ENCODE data around the gene PLCXD3. TPM values are rescaled to one million over a fixed set of nuclear protein-coding genes. Genes with fewer than 3 reads are reported as not detected.

PLCXD3 gene
- total and polyA plus RNA-seq, 2 donors: 0.05 to 0.37 TPM

GRCh38 chr5:41459557-41459956, 50.8 kb downstream of the PLCXD3 start:
- Histone ChIP-seq H3K4me3 (ENCODE audit: low read length in 2 of 2) (no peak overlapping the region), H3K27me3 (ENCODE audit: control insufficient read depth in 2 of 2, insufficient read depth in 1 of 2, low read length in 1 of 2) (no peaks in the 10 kb centered on the region), H3K36me3 (ENCODE audit: control insufficient read depth in 2 of 2, insufficient read depth in 2 of 2, low read length in 1 of 2) (no peaks in the 10 kb centered on the region), H3K4me1 (ENCODE audit: control insufficient read depth in 2 of 2, insufficient read depth in 2 of 2, low read length in 2 of 2) (no peaks in the 10 kb centered on the region), H3K9me3 (ENCODE audit: control insufficient read depth in 2 of 2, insufficient read depth in 1 of 2, low read length in 1 of 2) (no peaks in the 10 kb centered on the region), H3K27ac (ENCODE audit: low read depth in 1 of 2, low read length in 1 of 2) (no peak overlapping the region)
- 99% methylated on average over 1 of the region's 1 CpG for WGBS
- no peak for DNase-seq (ENCODE audit: low read depth in 6 of 9, low spot score in 9 of 9)

GRCh38 chr5:41457094-41457493, 53.3 kb downstream of the PLCXD3 start:
- H3K36me3 ChIP-seq (ENCODE audit: control insufficient read depth in 2 of 2, insufficient read depth in 2 of 2, low read length in 1 of 2): no peaks in the 10 kb centered on the region
- H3K9me3 ChIP-seq (ENCODE audit: control insufficient read depth in 2 of 2, insufficient read depth in 1 of 2, low read length in 1 of 2): no peaks in the 10 kb centered on the region
- H3K4me1 ChIP-seq (ENCODE audit: control insufficient read depth in 2 of 2, insufficient read depth in 2 of 2, low read length in 2 of 2): no peaks in the 10 kb centered on the region
- H3K27ac ChIP-seq (ENCODE audit: low read depth in 1 of 2, low read length in 1 of 2): no peak overlapping the region
- WGBS: 98% methylated on average over 2 of the region's 2 CpGs
- H3K4me3 ChIP-seq (ENCODE audit: low read length in 2 of 2): no peak overlapping the region
- no peaks in the 10 kb centered on the region for H3K27me3 ChIP-seq (ENCODE audit: control insufficient read depth in 2 of 2, insufficient read depth in 1 of 2, low read length in 1 of 2)
- DNase-seq (ENCODE audit: low read depth in 6 of 9, low spot score in 9 of 9): no peak

- no peaks in the 10 kb centered on the region for H3K9me3 ChIP-seq (ENCODE audit: control insufficient read depth in 2 of 2, insufficient read depth in 1 of 2, low read length in 1 of 2)
- no peaks in the 10 kb centered on the region for H3K27me3 ChIP-seq (ENCODE audit: control insufficient read depth in 2 of 2, insufficient read depth in 1 of 2, low read length in 1 of 2)
- no peaks in the 10 kb centered on the region for H3K36me3 ChIP-seq (ENCODE audit: control insufficient read depth in 2 of 2, insufficient read depth in 2 of 2, low read length in 1 of 2)
- H3K4me3 ChIP-seq (ENCODE audit: low read length in 2 of 2): no peak overlapping the region
- H3K27ac ChIP-seq (ENCODE audit: low read depth in 1 of 2, low read length in 1 of 2): no peak overlapping the region
- no peaks in the 10 kb centered on the region for H3K4me1 ChIP-seq (ENCODE audit: control insufficient read depth in 2 of 2, insufficient read depth in 2 of 2, low read length in 2 of 2)
- 83% methylated on average over 2 of the region's 2 CpGs for WGBS
- DNase-seq (ENCODE audit: low read depth in 6 of 9, low spot score in 9 of 9): no peak
These were observed 57.9 kb downstream of the PLCXD3 start for GRCh38 chr5:41452506-41452905.

- 95% methylated on average over 3 of the region's 3 CpGs for WGBS
- no peaks in the 10 kb centered on the region for H3K9me3 ChIP-seq (ENCODE audit: control insufficient read depth in 2 of 2, insufficient read depth in 1 of 2, low read length in 1 of 2)
- no peak overlapping the region for H3K4me3 ChIP-seq (ENCODE audit: low read length in 2 of 2)
These were observed 62.5 kb downstream of the PLCXD3 start for GRCh38 chr5:41447650-41448510.

GRCh38 chr5:41445937-41446563, 64.4 kb downstream of the PLCXD3 start:
- 97% methylated on average over 16 of the region's 16 CpGs for WGBS
- H3K9me3 ChIP-seq (ENCODE audit: control insufficient read depth in 2 of 2, insufficient read depth in 1 of 2, low read length in 1 of 2): no peaks in the 10 kb centered on the region
- H3K27ac ChIP-seq (ENCODE audit: low read depth in 1 of 2, low read length in 1 of 2): no peak overlapping the region
- H3K4me3 ChIP-seq (ENCODE audit: low read length in 2 of 2): no peak overlapping the region
- DNase-seq (ENCODE audit: low read depth in 6 of 9, low spot score in 9 of 9): no peak
- H3K36me3 ChIP-seq (ENCODE audit: control insufficient read depth in 2 of 2, insufficient read depth in 2 of 2, low read length in 1 of 2): no peaks in the 10 kb centered on the region
- no peaks in the 10 kb centered on the region for H3K4me1 ChIP-seq (ENCODE audit: control insufficient read depth in 2 of 2, insufficient read depth in 2 of 2, low read length in 2 of 2)
- no peaks in the 10 kb centered on the region for H3K27me3 ChIP-seq (ENCODE audit: control insufficient read depth in 2 of 2, insufficient read depth in 1 of 2, low read length in 1 of 2)

More at GRCh38 chr5:41447650-41448510, 62.5 kb downstream of the PLCXD3 start:
- Histone ChIP-seq H3K4me1 (ENCODE audit: control insufficient read depth in 2 of 2, insufficient read depth in 2 of 2, low read length in 2 of 2) (no peaks in the 10 kb centered on the region), H3K27me3 (ENCODE audit: control insufficient read depth in 2 of 2, insufficient read depth in 1 of 2, low read length in 1 of 2) (no peaks in the 10 kb centered on the region), H3K36me3 (ENCODE audit: control insufficient read depth in 2 of 2, insufficient read depth in 2 of 2, low read length in 1 of 2) (no peaks in the 10 kb centered on the region), H3K27ac (ENCODE audit: low read depth in 1 of 2, low read length in 1 of 2) (no peak overlapping the region)
- DNase-seq (ENCODE audit: low read depth in 6 of 9, low spot score in 9 of 9): no peak

- Histone ChIP-seq H3K4me1 (ENCODE audit: control insufficient read depth in 2 of 2, insufficient read depth in 2 of 2, low read length in 2 of 2) (no peaks in the 10 kb centered on the region), H3K4me3 (ENCODE audit: low read length in 2 of 2) (no peak overlapping the region)
These were observed 75.1 kb downstream of the PLCXD3 start for GRCh38 chr5:41435276-41435675.

GRCh38 chr5:41433552-41434181, 76.7 kb downstream of the PLCXD3 start:
- Histone ChIP-seq H3K4me3 (ENCODE audit: low read length in 2 of 2) (no peak overlapping the region), H3K9me3 (ENCODE audit: control insufficient read depth in 2 of 2, insufficient read depth in 1 of 2, low read length in 1 of 2) (no peaks in the 10 kb centered on the region), H3K36me3 (ENCODE audit: control insufficient read depth in 2 of 2, insufficient read depth in 2 of 2, low read length in 1 of 2) (no peaks in the 10 kb centered on the region), H3K27ac (ENCODE audit: low read depth in 1 of 2, low read length in 1 of 2) (no peak overlapping the region), H3K27me3 (ENCODE audit: control insufficient read depth in 2 of 2, insufficient read depth in 1 of 2, low read length in 1 of 2) (no peaks in the 10 kb centered on the region), H3K4me1 (ENCODE audit: control insufficient read depth in 2 of 2, insufficient read depth in 2 of 2, low read length in 2 of 2) (no peaks in the 10 kb centered on the region)
- no peak for DNase-seq (ENCODE audit: low read depth in 6 of 9, low spot score in 9 of 9)
- 61% methylated on average over 4 of the region's 4 CpGs for WGBS

More at GRCh38 chr5:41435276-41435675, 75.1 kb downstream of the PLCXD3 start:
- H3K27me3 ChIP-seq (ENCODE audit: control insufficient read depth in 2 of 2, insufficient read depth in 1 of 2, low read length in 1 of 2): no peaks in the 10 kb centered on the region
- no peaks in the 10 kb centered on the region for H3K9me3 ChIP-seq (ENCODE audit: control insufficient read depth in 2 of 2, insufficient read depth in 1 of 2, low read length in 1 of 2)
- no peak for DNase-seq (ENCODE audit: low read depth in 6 of 9, low spot score in 9 of 9)
- H3K36me3 ChIP-seq (ENCODE audit: control insufficient read depth in 2 of 2, insufficient read depth in 2 of 2, low read length in 1 of 2): no peaks in the 10 kb centered on the region
- WGBS: 95% methylated on average over 1 of the region's 1 CpG
- no peak overlapping the region for H3K27ac ChIP-seq (ENCODE audit: low read depth in 1 of 2, low read length in 1 of 2)

GRCh38 chr5:41432481-41433253, 77.7 kb downstream of the PLCXD3 start:
- no peak overlapping the region for H3K27ac ChIP-seq (ENCODE audit: low read depth in 1 of 2, low read length in 1 of 2)
- no peaks in the 10 kb centered on the region for H3K9me3 ChIP-seq (ENCODE audit: control insufficient read depth in 2 of 2, insufficient read depth in 1 of 2, low read length in 1 of 2)
- no peaks in the 10 kb centered on the region for H3K27me3 ChIP-seq (ENCODE audit: control insufficient read depth in 2 of 2, insufficient read depth in 1 of 2, low read length in 1 of 2)
- WGBS: 84% methylated on average over 5 of the region's 5 CpGs
- no peak for DNase-seq (ENCODE audit: low read depth in 6 of 9, low spot score in 9 of 9)
- no peak overlapping the region for H3K4me3 ChIP-seq (ENCODE audit: low read length in 2 of 2)
- H3K36me3 ChIP-seq (ENCODE audit: control insufficient read depth in 2 of 2, insufficient read depth in 2 of 2, low read length in 1 of 2): no peaks in the 10 kb centered on the region
- H3K4me1 ChIP-seq (ENCODE audit: control insufficient read depth in 2 of 2, insufficient read depth in 2 of 2, low read length in 2 of 2): no peaks in the 10 kb centered on the region

Measured in thymus (tissue), 11 donors.